ENCODE results near the gene MEG3.

- no peak for TF ChIP-seq EZH2 (IDR thresholded peaks at IDR 0.05)
- TF ChIP-seq FOXP2 (optimal IDR thresholded peaks at IDR 0.05; ENCODE audit: control extremely low read depth, extremely low read length, insufficient read depth), result no peak
Observed at GRCh38 chr14:100830681-100831080, 4.8 kb downstream of the MEG3 start.

All from SK-N-MC (cell line).